OCI-LY1 (cell line): ENCODE data around the gene CERK.

Experiments
- H2AFZ ChIP-seq: fragments of 200-600 bp; sonication (generic), shearing (Covaris generic); 2 replicates; pipeline ENCODE4 v1.6.0; 2014; ENCODE audit warnings: antibody characterized with exemption, mild to moderate bottlenecking, low read length
- H3F3A ChIP-seq: fragments of 200-600 bp; sonication (generic), shearing (Covaris generic); 2 replicates; pipeline ENCODE4 v1.6.0; 2014; ENCODE audit warnings: mild to moderate bottlenecking, antibody characterized with exemption, low read length, moderate library complexity; ENCODE audit not compliant: insufficient read depth
- H3K27ac ChIP-seq: fragments of 200-600 bp; sonication (generic); 2 replicates; pipeline ENCODE4 v1.5.1; 2014; ENCODE audit warnings: low read length, mixed run types, mild to moderate bottlenecking, low read depth; ENCODE audit not compliant: poor library complexity, severe bottlenecking
- H3K27me3 ChIP-seq: fragments of 200-600 bp; sonication (generic); 2 replicates; pipeline ENCODE4 v1.6.0; 2014; ENCODE audit warnings: antibody characterized with exemption, mild to moderate bottlenecking, low read length, moderate library complexity; ENCODE audit not compliant: insufficient read depth
- H3K36me3 ChIP-seq: fragments of 200-600 bp; sonication (generic); 2 replicates; pipeline ENCODE4 v1.6.1; 2014; ENCODE audit warnings: mild to moderate bottlenecking, antibody characterized with exemption, low read length, moderate library complexity, mixed read lengths; ENCODE audit not compliant: insufficient read depth
- H3K4me1 ChIP-seq: fragments of 200-600 bp; sonication (generic); 2 replicates; pipeline ENCODE4 v1.5.1; 2014; ENCODE audit warnings: mild to moderate bottlenecking, low read length, moderate library complexity; ENCODE audit not compliant: insufficient read depth, severe bottlenecking
- H3K4me2 ChIP-seq: fragments of 200-600 bp; sonication (generic), shearing (Covaris generic); 2 replicates; pipeline ENCODE4 v1.6.1; 2014; ENCODE audit warnings: low read length
- H3K4me3 ChIP-seq: fragments of 200-600 bp; sonication (generic); 2 replicates; pipeline ENCODE4 v1.5.1; 2014; ENCODE audit warnings: low read length, low read depth, mild to moderate bottlenecking, mixed read lengths; ENCODE audit not compliant: poor library complexity, severe bottlenecking
- H3K79me2 ChIP-seq: fragments of 200-600 bp; shearing (Covaris generic); 2 replicates; pipeline ENCODE4 v1.6.1; 2016; ENCODE audit warnings: mixed run types, low read length, mixed read lengths; ENCODE audit not compliant: insufficient read depth
- H3K9ac ChIP-seq: fragments of 200-600 bp; sonication (generic), shearing (Covaris generic); 2 replicates; pipeline ENCODE4 v1.6.1; 2014; ENCODE audit warnings: mild to moderate bottlenecking, low read length, mixed read lengths
- H3K9me2 ChIP-seq: fragments of 200-600 bp; sonication (generic), shearing (Covaris generic); 2 replicates; pipeline ENCODE4 v1.6.1; 2014; ENCODE audit warnings: low read depth, mild to moderate bottlenecking, low read length, mixed read lengths
- H3K9me3 ChIP-seq: fragments of 200-600 bp; shearing (Covaris generic); 2 replicates; pipeline ENCODE4 v1.6.1; 2014; ENCODE audit warnings: low read length, mixed read lengths
- H4K20me1 ChIP-seq: fragments of 200-600 bp; sonication (generic), shearing (Covaris generic); 2 replicates; pipeline ENCODE4 v1.6.0; 2016; ENCODE audit warnings: mild to moderate bottlenecking, low read length; ENCODE audit not compliant: insufficient read depth
- EZH2 ChIP-seq: fragments of 200-600 bp; sonication (generic), shearing (Covaris generic); IDR thresholded peaks from 2 replicates; pipeline ENCODE4 v1.8.0; 2017; ENCODE audit warnings: borderline replicate concordance, mixed run types, mild to moderate bottlenecking, antibody characterized with exemption, low read length, moderate library complexity, mixed read lengths
- TF ChIP-seq, protein P1 (sequence below): fragments of 200-600 bp; sonication (generic), shearing (Covaris generic); IDR thresholded peaks from 2 replicates; pipeline ENCODE4 v1.5.1; 2017; ENCODE audit warnings: mild to moderate bottlenecking, antibody characterized with exemption, low read length, moderate library complexity, mixed read lengths

CERK gene

GRCh38 chr22:46774980-46775849 is 37.2 kb upstream of the CERK start:
- no peaks in the 10 kb centered on the region for H4K20me1 ChIP-seq
- peak overlapping the region; percentile 97 for H3K27ac ChIP-seq
- H3K36me3 ChIP-seq: peaks cover under 1% of the 10 kb centered on the region; the same call in 1 of the 2 replicates
- H3K9me3 ChIP-seq: no peaks in the 10 kb centered on the region
- H2AFZ ChIP-seq: no peak overlapping the region
- TF ChIP-seq EZH2: no peak
- TF ChIP-seq, protein P1, sequence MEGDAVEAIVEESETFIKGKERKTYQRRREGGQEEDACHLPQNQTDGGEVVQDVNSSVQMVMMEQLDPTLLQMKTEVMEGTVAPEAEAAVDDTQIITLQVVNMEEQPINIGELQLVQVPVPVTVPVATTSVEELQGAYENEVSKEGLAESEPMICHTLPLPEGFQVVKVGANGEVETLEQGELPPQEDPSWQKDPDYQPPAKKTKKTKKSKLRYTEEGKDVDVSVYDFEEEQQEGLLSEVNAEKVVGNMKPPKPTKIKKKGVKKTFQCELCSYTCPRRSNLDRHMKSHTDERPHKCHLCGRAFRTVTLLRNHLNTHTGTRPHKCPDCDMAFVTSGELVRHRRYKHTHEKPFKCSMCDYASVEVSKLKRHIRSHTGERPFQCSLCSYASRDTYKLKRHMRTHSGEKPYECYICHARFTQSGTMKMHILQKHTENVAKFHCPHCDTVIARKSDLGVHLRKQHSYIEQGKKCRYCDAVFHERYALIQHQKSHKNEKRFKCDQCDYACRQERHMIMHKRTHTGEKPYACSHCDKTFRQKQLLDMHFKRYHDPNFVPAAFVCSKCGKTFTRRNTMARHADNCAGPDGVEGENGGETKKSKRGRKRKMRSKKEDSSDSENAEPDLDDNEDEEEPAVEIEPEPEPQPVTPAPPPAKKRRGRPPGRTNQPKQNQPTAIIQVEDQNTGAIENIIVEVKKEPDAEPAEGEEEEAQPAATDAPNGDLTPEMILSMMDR: no peak
- H3F3A ChIP-seq: no peaks in the 10 kb centered on the region
- peak overlapping the region; percentile 58 for H3K4me2 ChIP-seq
- no peaks in the 10 kb centered on the region for H3K27me3 ChIP-seq
- H3K79me2 ChIP-seq: peaks cover 41% of the 10 kb centered on the region
- H3K9ac ChIP-seq: peak overlapping the region; percentile 63
- peaks cover 89% of the 10 kb centered on the region for H3K4me1 ChIP-seq
- peak overlapping the region; percentile 45 for H3K4me3 ChIP-seq
- no peaks in the 10 kb centered on the region for H3K9me2 ChIP-seq

DNA sequence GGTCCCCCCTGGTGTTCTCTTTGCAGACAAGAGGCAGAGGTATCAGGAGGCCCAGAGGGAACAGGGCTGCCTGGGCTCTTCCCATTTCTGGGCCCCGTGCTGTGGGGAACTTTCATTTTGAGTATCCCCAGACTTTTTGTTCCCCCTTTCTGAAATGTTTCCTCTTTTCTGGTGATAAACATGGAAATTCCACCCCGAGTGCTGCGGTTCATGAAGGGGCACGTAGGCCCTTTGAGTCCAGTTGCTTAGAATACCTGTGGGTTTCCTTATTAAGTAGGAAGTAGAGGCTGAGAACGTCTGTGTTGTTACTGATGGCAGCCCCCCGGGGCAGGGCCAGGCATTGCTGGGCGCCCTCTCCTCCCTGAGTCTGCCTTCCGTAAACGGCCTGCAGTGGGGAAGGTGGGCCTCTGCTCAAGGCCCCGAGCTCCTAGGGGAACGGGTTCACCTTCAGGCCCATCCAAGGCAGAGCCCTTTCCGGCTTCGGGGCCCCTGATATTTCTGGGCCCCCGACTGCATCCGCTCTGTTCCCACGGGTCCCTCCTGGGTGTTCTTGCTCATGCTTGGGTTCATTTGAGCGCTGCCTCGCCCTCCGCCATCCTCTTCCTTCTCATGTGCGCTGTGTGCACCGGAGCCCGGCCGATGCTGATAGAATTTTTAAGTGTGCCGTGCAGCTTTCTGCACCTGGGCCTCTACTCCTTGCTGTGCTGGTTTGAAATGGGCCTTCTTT is 36.4 kb upstream of the CERK start:
- Histone ChIP-seq H3K9me3 (no peaks in the 10 kb centered on the region), H2AFZ (no peak overlapping the region), H3K9ac (peak overlapping the region; percentile 63), H3K36me3 (no peaks in the 10 kb centered on the region; the same call in 1 of the 2 replicates), H3K27me3 (no peaks in the 10 kb centered on the region), H3K27ac (peak overlapping the region; percentile 97), H3K4me3 (peak overlapping the region; percentile 45), H4K20me1 (no peaks in the 10 kb centered on the region), H3K4me2 (peak overlapping the region; percentile 58), H3K9me2 (no peaks in the 10 kb centered on the region), H3F3A (no peaks in the 10 kb centered on the region), H3K4me1 (peaks cover 89% of the 10 kb centered on the region), H3K79me2 (peaks cover 36% of the 10 kb centered on the region)
- TF ChIP-seq EZH2: no peak
- TF ChIP-seq, protein P1: no peak

DNA sequence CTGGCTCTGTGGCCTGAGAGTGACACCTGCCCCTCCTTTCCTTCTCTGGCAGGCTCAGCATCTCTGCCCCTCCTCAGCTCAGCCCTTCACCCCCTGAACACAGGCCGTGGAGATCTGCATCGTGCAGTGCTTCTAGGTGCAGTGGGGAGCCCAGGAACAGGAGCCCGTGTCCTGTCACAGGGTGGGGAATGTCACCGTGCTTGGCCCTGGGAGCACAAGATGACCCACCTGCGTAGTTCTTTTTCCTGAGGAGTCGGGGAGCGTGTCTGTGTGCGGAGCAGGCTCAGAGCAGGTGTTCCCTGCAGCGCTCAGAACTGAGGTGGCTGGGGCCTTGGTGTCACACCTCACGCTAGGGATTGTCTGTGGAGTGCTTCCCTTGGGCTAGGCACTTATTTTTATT is 35.0 kb upstream of the CERK start:
- Histone ChIP-seq H3K4me1 (peaks cover 89% of the 10 kb centered on the region), H3K9me3 (no peaks in the 10 kb centered on the region), H3K36me3 (no peaks in the 10 kb centered on the region), H3K9me2 (no peaks in the 10 kb centered on the region), H3K4me3 (no peak overlapping the region), H2AFZ (no peak overlapping the region), H3K4me2 (peak overlapping the region; percentile 3; the same call in 1 of the 2 replicates), H3K27ac (peak overlapping the region; percentile 97), H3K9ac (peak overlapping the region; percentile 18; the same call in 1 of the 2 replicates), H3F3A (no peaks in the 10 kb centered on the region), H3K79me2 (peaks cover 23% of the 10 kb centered on the region), H4K20me1 (no peaks in the 10 kb centered on the region), H3K27me3 (no peaks in the 10 kb centered on the region)
- TF ChIP-seq EZH2: no peak
- TF ChIP-seq, protein P1: no peak
